GM19397 (cell line): ENCODE results near the gene NR2F2.
"Not testable (repeated sequence)": the region's sequence is repeated elsewhere in the genome, so short reads cannot be mapped to it uniquely, and the experiment has no call there.

Experiments
- ATAC-seq: cut with Tn5 transposase; IDR thresholded peaks from one replicate; pipeline ENCODE4 v1.9.1; 2021; ENCODE audit warnings: mild to moderate bottlenecking, moderate library complexity; ENCODE audit not compliant: unreplicated experiment

The NR2F2 gene

DNA sequence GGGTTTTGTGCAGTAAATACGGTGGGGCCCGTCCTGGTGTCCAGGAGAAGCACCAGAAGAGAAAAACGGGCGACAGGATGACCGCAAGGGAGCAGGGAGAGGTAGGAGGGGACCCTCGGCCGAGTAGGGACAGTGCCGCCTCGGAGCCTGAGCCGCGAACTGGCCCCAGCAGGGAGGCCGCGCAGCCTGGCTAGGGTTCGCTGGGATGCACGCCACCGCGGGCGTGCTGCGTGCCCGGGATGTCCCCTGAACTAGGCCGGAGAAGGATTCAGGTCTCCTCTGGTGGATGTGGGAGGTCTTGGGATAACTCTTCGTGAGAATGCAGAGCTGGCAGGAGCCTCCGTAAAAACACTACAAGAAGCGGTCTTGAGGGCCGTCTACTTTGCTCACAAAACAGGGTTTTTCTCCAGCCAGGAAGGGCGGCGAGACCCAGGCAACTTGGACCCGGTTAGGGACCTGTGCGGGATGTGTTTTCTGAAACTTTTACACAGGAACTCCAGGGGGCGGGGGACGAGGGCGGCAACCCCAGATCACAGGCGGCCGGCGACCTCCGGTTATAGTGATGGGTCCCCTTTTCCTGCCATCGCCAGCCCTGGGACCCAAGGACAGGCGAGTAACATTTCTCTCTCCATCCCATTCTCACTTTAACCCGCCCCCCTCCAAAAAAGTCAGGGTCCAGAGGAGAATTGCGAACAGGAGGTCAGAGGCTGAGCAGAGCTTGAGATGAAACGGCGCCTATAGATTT lies 35.5 kb downstream of the NR2F2 start:
- no peak for ATAC-seq

DNA sequence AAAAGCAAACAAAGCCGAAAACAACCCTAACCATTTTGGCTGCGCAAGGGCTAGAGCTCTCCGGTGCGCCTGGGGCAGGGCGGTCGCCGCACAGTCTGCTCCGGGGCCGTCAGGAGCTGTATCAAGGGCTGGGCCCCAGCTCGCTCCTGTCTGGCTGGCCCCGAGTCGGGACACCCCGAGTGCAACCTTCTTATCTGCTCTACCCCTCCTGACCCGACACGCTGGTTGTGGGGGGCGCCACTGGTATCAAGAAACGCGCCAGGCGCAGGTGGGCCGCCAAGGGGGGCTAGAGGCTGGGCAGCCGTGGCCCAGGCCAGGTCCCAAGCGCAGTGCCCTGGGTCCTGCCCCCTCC lies 36.0 kb downstream of the NR2F2 start:
- ATAC-seq: no peak

DNA sequence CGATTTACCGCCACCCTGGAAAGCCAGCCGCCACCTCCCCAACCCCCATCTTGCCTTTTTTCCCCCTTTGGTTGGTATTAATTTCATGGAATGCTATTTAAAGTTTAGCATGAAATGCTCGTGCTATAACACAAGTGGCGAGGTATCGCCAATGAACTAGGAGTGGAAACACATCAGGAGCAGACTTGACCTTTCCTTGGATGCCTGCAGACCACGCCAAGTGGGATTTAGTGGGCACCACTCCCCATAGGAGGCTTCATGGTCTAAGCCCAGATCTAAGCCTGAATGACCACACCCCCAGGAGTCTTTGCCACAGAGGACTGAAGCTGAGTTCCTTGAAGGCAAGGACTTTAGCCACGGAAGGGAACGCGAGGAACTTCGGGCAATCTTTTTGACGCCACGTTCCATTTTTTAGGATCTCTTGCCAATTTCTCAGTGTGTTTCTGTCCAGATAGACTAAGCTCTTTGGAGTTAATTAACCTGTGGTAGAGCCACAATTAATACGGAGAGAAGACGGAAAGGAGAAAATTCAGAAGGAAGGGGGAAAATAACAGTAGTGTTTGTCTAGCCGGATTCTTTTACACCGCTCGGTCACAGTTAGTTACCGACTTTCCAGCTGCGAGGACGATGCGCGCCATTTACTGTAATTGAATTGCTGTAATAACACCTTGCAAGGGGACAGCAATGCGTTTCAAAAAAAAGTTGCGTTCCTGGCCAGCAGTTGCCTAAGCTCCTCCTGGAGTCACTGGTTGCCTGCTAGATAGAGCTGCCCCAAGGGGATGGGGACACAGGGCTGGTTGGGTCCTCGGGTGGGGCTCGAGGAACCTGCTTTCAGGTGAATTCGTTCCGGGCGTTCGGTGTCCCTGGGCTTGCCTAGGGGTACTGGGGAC lies 37.1 kb downstream of the NR2F2 start:
- no peak for ATAC-seq

DNA sequence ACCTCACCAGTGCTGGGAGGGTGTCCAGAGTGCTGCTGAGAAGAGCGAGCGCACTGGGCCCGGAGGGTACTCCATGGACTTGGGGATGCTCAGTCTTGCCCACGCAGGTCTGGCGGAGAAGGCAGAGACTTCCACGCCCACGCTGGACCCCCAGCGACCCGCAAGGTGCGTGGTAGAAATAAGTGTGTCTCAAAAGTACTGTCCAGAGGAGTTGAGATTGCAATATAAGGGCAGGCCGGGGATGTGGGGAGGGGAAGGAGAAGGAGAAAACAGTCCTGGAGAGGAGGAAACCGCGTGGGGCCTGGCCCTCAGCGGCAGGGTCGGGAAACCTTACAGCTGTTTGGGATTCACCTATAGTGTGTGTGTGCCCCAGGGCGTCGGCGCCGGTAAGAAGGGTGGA lies 38.9 kb downstream of the NR2F2 start:
- ATAC-seq: no peak

DNA sequence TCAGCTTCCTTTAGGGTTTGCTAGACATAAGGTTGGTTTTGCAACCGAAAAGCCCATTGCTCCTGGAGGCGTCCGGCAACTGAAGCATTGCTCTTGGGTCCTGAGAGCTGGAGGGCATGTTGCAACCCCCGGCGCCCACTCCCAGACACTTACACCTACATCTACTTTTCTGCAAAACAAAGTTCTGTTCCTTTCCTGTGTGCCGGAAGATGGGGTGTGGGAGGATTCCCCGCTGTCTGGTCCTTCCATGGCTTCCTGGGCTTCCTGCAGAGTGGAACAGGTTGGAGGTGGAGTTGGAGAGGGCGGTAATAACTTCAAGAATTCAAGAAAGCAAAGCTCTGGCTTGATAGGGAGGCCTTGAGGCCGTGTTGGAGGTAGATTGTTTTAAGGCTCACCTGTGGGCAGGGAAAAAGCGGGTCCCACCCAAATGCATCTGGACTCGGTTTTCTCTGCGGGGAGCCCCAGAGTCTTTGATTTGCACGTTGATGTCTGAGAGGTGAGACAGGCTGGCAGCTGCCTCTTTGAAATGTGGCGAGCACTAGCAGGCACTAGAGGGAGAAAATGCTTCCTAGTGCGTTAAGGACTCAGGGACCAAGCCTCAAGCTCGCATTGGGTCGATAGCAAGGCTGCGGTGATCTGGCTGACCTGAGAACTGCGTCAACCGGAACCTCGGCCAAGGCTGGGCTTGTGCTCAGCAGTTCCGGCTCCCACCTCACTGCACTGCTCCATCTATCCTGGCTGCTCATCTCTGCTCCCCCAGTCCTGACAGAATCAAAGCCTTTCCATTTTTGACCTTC lies 39.5 kb downstream of the NR2F2 start:
- no peak for ATAC-seq

- ATAC-seq: no peak
These were observed 42.1 kb downstream of the NR2F2 start for GRCh38 chr15:96372554-96372953.

DNA sequence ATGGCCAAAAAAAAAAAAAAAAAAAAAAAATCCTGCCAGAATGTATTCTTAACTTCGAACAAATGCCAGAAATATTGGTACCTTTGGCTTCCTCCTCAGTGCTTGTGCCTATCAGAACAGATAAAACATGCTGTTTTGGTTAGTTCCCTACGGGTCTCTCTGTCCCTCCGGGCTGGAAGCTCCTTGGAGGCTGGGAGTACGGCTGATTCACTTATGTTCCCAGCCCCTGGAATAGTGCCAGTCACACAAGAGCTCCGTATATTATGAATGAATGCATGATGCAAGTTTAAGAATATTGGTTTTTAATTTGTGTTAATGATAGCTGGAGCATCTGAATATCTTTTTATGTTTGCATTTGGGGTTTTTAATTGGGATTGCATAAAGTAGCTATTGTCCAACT lies 44.0 kb downstream of the NR2F2 start:
- ATAC-seq: no peak

GRCh38 chr15:96379592-96379991 lies 49.1 kb downstream of the NR2F2 start:
- not testable (repeated sequence) for ATAC-seq

- ATAC-seq: no peak
These were observed 51.0 kb downstream of the NR2F2 start for GRCh38 chr15:96381463-96381862.

DNA sequence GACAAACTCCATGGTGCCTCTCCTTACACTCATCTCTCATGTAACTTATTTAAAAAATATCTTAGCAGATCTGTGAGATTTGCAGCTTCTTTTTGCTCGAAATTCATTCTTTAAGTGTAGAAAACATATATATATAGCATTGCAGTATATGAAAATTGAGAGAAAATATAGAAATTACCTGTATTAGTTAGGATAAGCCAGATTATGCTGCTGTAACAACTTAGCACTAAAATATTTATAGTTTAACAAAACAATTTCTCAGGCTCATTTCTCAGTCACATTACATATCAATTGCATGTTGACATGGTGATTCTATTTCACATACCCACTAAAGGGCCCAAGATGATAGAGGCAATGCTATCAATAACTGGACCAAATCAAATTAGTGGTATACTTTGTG lies 54.7 kb downstream of the NR2F2 start:
- no peak for ATAC-seq

DNA sequence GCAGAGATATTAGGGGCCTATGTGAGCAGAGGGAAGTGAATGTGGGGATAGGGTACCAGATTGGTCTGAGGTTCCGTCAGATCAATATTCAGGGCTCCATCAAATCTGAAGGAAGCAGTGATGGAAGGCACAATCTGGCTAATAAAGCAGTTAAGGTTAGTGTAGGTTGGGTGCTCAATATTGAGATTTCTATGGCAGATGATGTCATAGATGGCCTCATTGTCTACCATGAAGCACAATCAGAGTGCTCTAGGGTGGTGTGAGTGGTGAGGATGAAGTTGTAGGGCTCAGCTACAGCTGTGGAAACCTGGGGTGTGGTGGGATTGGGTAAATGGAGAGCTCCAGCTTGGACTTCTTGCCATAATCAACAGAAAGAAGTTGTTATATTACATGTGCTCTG lies 58.2 kb downstream of the NR2F2 start:
- no peak for ATAC-seq
